ENCODE measurements around the gene DEK.

DEK gene

DNA sequence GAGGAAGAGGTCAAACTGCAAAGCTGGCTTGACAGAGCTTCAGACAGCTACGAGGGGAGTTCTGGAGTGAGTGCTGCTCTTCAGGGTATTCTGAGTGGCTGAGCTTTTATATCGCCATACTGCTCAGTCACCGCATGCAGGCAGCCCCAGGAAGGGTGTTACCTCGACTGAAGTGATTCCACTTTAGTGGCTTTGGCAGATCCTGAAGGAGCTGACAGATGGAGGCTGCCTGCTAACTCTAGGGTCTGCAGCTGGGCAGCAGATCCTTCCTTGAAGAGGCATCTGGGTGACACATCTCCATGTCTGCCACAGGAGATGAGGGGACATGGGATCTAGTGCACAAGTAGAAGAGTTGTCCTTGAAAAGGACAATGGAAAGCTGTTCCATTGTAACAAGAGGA, 3.7 kb upstream of the DEK start:
- TF ChIP-seq, protein P1, sequence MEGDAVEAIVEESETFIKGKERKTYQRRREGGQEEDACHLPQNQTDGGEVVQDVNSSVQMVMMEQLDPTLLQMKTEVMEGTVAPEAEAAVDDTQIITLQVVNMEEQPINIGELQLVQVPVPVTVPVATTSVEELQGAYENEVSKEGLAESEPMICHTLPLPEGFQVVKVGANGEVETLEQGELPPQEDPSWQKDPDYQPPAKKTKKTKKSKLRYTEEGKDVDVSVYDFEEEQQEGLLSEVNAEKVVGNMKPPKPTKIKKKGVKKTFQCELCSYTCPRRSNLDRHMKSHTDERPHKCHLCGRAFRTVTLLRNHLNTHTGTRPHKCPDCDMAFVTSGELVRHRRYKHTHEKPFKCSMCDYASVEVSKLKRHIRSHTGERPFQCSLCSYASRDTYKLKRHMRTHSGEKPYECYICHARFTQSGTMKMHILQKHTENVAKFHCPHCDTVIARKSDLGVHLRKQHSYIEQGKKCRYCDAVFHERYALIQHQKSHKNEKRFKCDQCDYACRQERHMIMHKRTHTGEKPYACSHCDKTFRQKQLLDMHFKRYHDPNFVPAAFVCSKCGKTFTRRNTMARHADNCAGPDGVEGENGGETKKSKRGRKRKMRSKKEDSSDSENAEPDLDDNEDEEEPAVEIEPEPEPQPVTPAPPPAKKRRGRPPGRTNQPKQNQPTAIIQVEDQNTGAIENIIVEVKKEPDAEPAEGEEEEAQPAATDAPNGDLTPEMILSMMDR (IDR thresholded peaks at IDR 0.05; ENCODE audit: low read length) = no peak
- TF ChIP-seq EZH2 (optimal IDR thresholded peaks at IDR 0.05; ENCODE audit: low read depth, low read length) (no peak), EZH2phosphoT487 (IDR thresholded peaks at IDR 0.05; ENCODE audit: low read length) (no peak)
- Histone ChIP-seq H3K4me1 (ENCODE audit: low read length) (peaks cover 5% of the 10 kb centered on the region; the same call in 1 of the 2 replicates), H4K20me1 (ENCODE audit: insufficient read depth, low read length) (no peaks in the 10 kb centered on the region), H3K4me2 (ENCODE audit: low read depth, low read length) (no peak overlapping the region), H3K9me2 (replicated peaks; ENCODE audit: insufficient read depth, low read length) (no peaks in the 10 kb centered on the region), H3K27me3 (replicated peaks; ENCODE audit: insufficient read depth, low read length) (no peaks in the 10 kb centered on the region; the same call in 1 of the 2 replicates), H3K4me3 (ENCODE audit: low read length) (no peak overlapping the region), H3K27ac (ENCODE audit: low read length) (no peak overlapping the region), H3F3A (ENCODE audit: insufficient read depth, low read length) (no peaks in the 10 kb centered on the region), H2AFZ (ENCODE audit: low read length) (no peak overlapping the region), H3K9ac (ENCODE audit: low read length) (no peak overlapping the region), H3K79me2 (ENCODE audit: low read length) (peaks cover 9% of the 10 kb centered on the region), H3K36me3 (replicated peaks; ENCODE audit: insufficient read depth, low read length) (no peaks in the 10 kb centered on the region), H3K9me3 (replicated peaks; ENCODE audit: insufficient read depth, low read length) (no peaks in the 10 kb centered on the region)
- DNase-seq = no peak

DNA sequence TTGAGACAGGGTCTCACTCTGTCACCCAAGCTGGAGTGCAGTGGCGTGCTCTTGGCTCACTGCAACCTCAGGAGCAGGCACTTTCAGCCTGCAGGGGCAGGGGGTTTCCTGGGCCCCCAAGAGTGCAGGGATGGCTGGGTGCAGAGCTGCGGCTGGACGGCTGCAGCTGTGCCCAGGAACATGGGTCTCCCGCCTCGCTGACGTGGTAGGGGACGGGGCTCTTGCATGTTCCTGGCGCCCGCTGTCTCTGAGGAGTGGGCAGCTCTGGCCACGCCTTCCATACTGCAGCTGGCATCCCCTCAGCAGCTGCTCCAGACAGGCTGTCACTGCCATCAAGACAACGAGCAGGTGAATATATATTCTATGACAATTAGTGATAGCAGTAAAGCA, 2.2 kb upstream of the DEK start:
- H3K36me3 ChIP-seq (replicated peaks; ENCODE audit: insufficient read depth, low read length) = no peaks in the 10 kb centered on the region
- DNase-seq = no peak
- H3K4me3 ChIP-seq (ENCODE audit: low read length) = no peak overlapping the region
- no peak overlapping the region for H3K27ac ChIP-seq (ENCODE audit: low read length)
- peaks cover 8% of the 10 kb centered on the region; the same call in 1 of the 2 replicates for H4K20me1 ChIP-seq (ENCODE audit: insufficient read depth, low read length)
- H3K4me1 ChIP-seq (ENCODE audit: low read length) = peaks cover 10% of the 10 kb centered on the region
- H3K9me2 ChIP-seq (replicated peaks; ENCODE audit: insufficient read depth, low read length) = no peaks in the 10 kb centered on the region
- H2AFZ ChIP-seq (ENCODE audit: low read length) = no peak overlapping the region
- no peaks in the 10 kb centered on the region for H3K9me3 ChIP-seq (replicated peaks; ENCODE audit: insufficient read depth, low read length)
- H3K4me2 ChIP-seq (ENCODE audit: low read depth, low read length) = no peak overlapping the region
- H3K27me3 ChIP-seq (replicated peaks; ENCODE audit: insufficient read depth, low read length) = no peaks in the 10 kb centered on the region; the same call in 1 of the 2 replicates
- H3K79me2 ChIP-seq (ENCODE audit: low read length) = peaks cover 24% of the 10 kb centered on the region
- TF ChIP-seq, protein P1 (IDR thresholded peaks at IDR 0.05; ENCODE audit: low read length) = no peak
- TF ChIP-seq EZH2phosphoT487 (IDR thresholded peaks at IDR 0.05; ENCODE audit: low read length) (no peak), EZH2 (optimal IDR thresholded peaks at IDR 0.05; ENCODE audit: low read depth, low read length) (no peak)
- 0 out of 2 replicates have a peak, but pooled peaks cover under 1% of the 10 kb centered on the region for H3F3A ChIP-seq (ENCODE audit: insufficient read depth, low read length)
- no peak overlapping the region for H3K9ac ChIP-seq (ENCODE audit: low read length)

DNA sequence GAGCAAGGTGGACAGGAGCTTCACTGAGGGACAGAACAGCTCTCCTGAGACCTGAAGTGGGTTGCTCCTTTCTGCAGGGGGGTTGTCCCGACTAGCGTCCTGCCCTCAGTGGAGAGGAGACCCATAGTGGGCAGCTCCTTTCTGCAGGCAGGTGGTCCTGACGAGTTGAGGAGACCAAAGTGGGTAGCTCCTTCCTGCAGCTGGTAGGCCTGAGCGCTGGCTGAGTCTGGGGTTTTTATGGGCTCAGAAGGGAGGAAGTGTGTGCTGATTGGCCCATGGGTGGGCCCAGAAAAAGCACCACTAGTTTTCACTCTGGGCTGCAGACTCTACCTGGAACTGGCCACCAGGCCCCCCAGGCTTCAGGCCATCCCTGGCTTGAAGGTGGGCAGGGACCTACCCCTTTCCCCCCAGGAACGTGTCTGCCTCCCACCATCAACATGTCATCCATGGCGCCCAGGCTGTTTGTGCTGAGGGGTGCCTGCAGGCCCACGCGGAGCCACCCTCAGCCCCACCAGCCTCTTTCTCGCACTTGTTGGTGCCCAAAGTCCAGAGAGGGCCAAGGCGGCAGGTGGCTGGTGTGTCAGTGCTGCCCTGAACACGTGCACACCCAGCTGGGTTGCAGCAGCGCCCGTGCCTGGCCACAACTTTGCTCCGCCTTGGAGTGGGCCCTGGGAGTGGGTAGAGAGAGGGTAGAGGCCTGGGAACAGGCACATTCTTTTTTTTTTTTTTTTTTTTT, 1.6 kb upstream of the DEK start:
- H3K9me3 ChIP-seq (replicated peaks; ENCODE audit: insufficient read depth, low read length) = no peaks in the 10 kb centered on the region
- no peaks in the 10 kb centered on the region for H3K36me3 ChIP-seq (replicated peaks; ENCODE audit: insufficient read depth, low read length)
- DNase-seq = no peak
- no peak overlapping the region for H3K27ac ChIP-seq (ENCODE audit: low read length)
- no peak overlapping the region for H3K9ac ChIP-seq (ENCODE audit: low read length)
- H3K4me3 ChIP-seq (ENCODE audit: low read length) = no peak overlapping the region
- peaks cover 16% of the 10 kb centered on the region for H3K4me1 ChIP-seq (ENCODE audit: low read length)
- TF ChIP-seq, protein P1 (IDR thresholded peaks at IDR 0.05; ENCODE audit: low read length) = no peak
- no peak for TF ChIP-seq EZH2 (optimal IDR thresholded peaks at IDR 0.05; ENCODE audit: low read depth, low read length)
- TF ChIP-seq EZH2phosphoT487 (IDR thresholded peaks at IDR 0.05; ENCODE audit: low read length) = no peak
- no peaks in the 10 kb centered on the region; the same call in 1 of the 2 replicates for H3K27me3 ChIP-seq (replicated peaks; ENCODE audit: insufficient read depth, low read length)
- H3K79me2 ChIP-seq (ENCODE audit: low read length) = peaks cover 30% of the 10 kb centered on the region
- H2AFZ ChIP-seq (ENCODE audit: low read length) = no peak overlapping the region
- H4K20me1 ChIP-seq (ENCODE audit: insufficient read depth, low read length) = peaks cover 13% of the 10 kb centered on the region
- no peak overlapping the region for H3K4me2 ChIP-seq (ENCODE audit: low read depth, low read length)
- 0 out of 2 replicates have a peak, but pooled peaks cover 6% of the 10 kb centered on the region for H3F3A ChIP-seq (ENCODE audit: insufficient read depth, low read length)
- H3K9me2 ChIP-seq (replicated peaks; ENCODE audit: insufficient read depth, low read length) = no peaks in the 10 kb centered on the region
